HL-60 (cell line): Measurements from ENCODE around the gene HOATZ.

Experiments used
- DNase-seq, 2 experiments: peaks; one replicate each; pipeline ENCODE4 v3.0.0-alpha.2; 2010 to 2020; ENCODE audit warnings: low read depth in 1 of 2, low spot score in 1 of 2
- H3K27ac ChIP-seq: fragments of 250-450 bp; sonication (Bioruptor Pico); replicated peaks from 2 replicates; pipeline ENCODE4 v1.5.1; 2020; ENCODE audit warnings: mild to moderate bottlenecking, moderate library complexity
- H3K27me3 ChIP-seq: fragments of 250-450 bp; sonication (Bioruptor Pico); 2 replicates; pipeline ENCODE4 v1.5.1; 2021; ENCODE audit warnings: mild to moderate bottlenecking, moderate library complexity; ENCODE audit not compliant: insufficient read depth, poor library complexity, severe bottlenecking
- H3K4me3 ChIP-seq: replicated peaks from 2 replicates; pipeline ENCODE4 v1.5.1; 2011; ENCODE audit warnings: mild to moderate bottlenecking, control low read depth, low read length; ENCODE audit not compliant: insufficient read depth
- CTCF ChIP-seq: IDR thresholded peaks from one replicate; pipeline ENCODE4 v1.5.1; 2011; ENCODE audit warnings: low read length, control low read depth, inconsistent platforms; ENCODE audit not compliant: insufficient read depth
- GABPA ChIP-seq: IDR thresholded peaks from 2 replicates; pipeline ENCODE4 v1.6.1; 2012; ENCODE audit warnings: low read depth
- POLR2AphosphoS5 ChIP-seq: IDR thresholded peaks from 2 replicates; pipeline ENCODE4 v1.6.1; 2012; ENCODE audit warnings: low read depth
- REST ChIP-seq: IDR thresholded peaks from 2 replicates; pipeline ENCODE4 v1.6.1; 2012; ENCODE audit warnings: low read depth; ENCODE audit not compliant: insufficient replicate concordance
- SPI1 ChIP-seq: IDR thresholded peaks from 2 replicates; pipeline ENCODE4 v1.6.1; 2012; ENCODE audit warnings: low read depth, mild to moderate bottlenecking, borderline replicate concordance

HOATZ gene

GRCh38 chr11:111512296-111513239 is 2.0 kb upstream of the HOATZ start, which contains the start of gene BTG4:
TSS of gene BTG4 (minus strand) at chr11:111512386. CDS start at chr11:111498776, 13,610 bp downstream.
- no peak within 1 kb of the TSS for H3K27ac ChIP-seq
- H3K27me3 ChIP-seq: peaks cover 29% of the 10 kb centered on the region
- TF ChIP-seq SPI1 (no peak), POLR2AphosphoS5 (no peak), CTCF (no peak), GABPA (no peak), REST (no peak)
- H3K4me3 ChIP-seq: peak within 1 kb of the TSS; percentile 14; the same call in 1 of the 2 replicates
- DNase-seq: no peak

GRCh38 chr11:111513240-111513605 is 1.4 kb upstream of the HOATZ start:
- DNase-seq: no peak
- H3K27ac ChIP-seq: no peak overlapping the region
- peaks cover 29% of the 10 kb centered on the region for H3K27me3 ChIP-seq
- H3K4me3 ChIP-seq: no peak overlapping the region
- TF ChIP-seq POLR2AphosphoS5: no peak
- TF ChIP-seq GABPA: no peak
- TF ChIP-seq CTCF: no peak
- TF ChIP-seq REST: no peak
- no peak for TF ChIP-seq SPI1

- no peak for DNase-seq
- Histone ChIP-seq H3K27me3 (peaks cover 29% of the 10 kb centered on the region), H3K4me3 (no peak overlapping the region), H3K27ac (no peak overlapping the region)
- no peak for TF ChIP-seq REST
- TF ChIP-seq GABPA: no peak
- TF ChIP-seq POLR2AphosphoS5: no peak
- no peak for TF ChIP-seq CTCF
- no peak for TF ChIP-seq SPI1
These were observed 1.0 kb downstream of the HOATZ start for GRCh38 chr11:111515591-111515990.
